Stimulated activated CD8-positive, alpha-beta memory T cell treated with anti-CD3 and anti-CD28 coated beads, Interleukin-2, amount 100 ng/mL, for 48 hours (primary cell): Measurements from ENCODE around the gene HCK.

Source experiments
- DNase-seq, 2 donors: peaks; one replicate each; pipeline ENCODE4 v3.0.0-alpha.2; 2020; ENCODE audit warnings: low read depth in 2 of 2

The HCK gene

GRCh38 chr20:32127347-32127746 lies 75.3 kb downstream of the HCK start:
- no peak for DNase-seq

GRCh38 chr20:32128167-32128566 lies 76.1 kb downstream of the HCK start:
- DNase-seq: no peak

GRCh38 chr20:32129863-32130262 lies 77.8 kb downstream of the HCK start:
- no peak for DNase-seq

DNA sequence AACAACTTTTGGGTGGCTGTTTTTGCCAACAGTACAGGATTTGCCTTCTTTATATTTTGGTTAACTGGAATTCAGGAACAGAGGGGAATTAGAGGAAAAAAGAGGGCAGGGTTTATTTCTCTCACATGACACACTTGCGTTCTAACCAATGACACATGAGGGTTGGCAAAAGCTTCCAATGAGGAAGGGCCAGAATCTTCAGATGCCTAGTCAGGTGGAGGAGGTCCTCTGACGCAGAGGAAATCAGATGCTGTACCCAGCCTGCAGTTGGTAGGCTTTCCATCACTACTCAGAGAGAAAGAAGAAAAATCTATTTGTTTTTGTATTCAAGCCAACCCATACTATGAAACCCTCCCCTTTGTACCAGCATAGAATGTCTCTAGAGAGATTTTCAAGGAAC lies 78.3 kb downstream of the HCK start:
- DNase-seq: no peak

GRCh38 chr20:32130965-32131364 lies 78.9 kb downstream of the HCK start:
- DNase-seq: no peak

DNA sequence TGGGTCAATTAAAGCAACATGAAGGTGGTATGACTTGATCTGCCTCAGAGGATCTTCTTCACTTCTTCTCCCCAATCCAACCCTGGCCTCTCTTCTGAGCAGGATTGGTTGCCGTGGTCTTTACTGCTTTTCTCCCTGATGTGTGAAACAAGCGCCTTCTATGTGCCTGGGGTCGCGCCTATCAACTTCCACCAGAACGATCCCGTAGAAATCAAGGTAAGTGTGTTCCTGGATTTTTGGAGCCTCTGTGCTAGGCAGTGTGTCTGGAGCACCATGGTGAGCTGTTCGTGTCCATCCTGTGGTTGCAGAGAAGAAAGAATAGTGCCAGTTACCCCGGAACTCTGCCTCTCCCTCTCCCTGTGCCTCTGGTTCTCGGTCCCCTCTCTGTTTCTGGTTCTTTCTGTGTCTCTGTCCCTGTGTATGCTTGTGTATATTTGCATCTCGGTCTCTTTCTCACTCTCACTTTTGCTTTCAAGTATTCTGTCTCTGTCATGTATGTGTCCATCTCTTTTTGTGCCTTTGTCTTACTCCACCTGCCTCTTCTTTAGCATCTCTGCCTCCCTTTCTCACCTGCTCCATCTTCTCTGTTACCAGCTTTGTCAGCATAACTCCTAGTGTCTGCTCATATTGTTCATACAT lies 81.0 kb downstream of the HCK start:
- DNase-seq: no peak

DNA sequence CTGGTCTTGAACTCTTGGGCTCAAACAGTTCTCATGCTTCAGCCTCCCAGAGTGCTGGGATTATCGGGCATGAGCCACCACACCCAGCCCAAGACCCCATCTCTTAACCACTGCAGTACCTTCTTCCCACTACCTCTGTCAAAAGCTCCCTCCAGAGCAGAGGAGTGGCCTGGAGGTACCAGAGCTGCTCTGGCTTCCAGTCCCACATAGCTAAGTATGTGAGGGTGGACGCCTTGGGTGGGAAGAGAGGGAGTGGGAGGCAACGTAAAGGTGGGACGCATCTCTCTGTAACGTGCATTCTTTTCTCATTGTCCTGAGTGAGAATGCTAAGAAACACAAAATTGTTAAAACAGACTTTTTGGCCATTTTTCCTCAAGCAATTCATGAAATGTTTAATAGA lies 82.0 kb downstream of the HCK start:
- DNase-seq: no peak

GRCh38 chr20:32135983-32136515 lies 84.0 kb downstream of the HCK start:
- DNase-seq: no peak

GRCh38 chr20:32138921-32139320 lies 86.9 kb downstream of the HCK start:
- DNase-seq: no peak

- DNase-seq: no peak
These were observed 87.9 kb downstream of the HCK start for GRCh38 chr20:32139947-32140346.

DNA sequence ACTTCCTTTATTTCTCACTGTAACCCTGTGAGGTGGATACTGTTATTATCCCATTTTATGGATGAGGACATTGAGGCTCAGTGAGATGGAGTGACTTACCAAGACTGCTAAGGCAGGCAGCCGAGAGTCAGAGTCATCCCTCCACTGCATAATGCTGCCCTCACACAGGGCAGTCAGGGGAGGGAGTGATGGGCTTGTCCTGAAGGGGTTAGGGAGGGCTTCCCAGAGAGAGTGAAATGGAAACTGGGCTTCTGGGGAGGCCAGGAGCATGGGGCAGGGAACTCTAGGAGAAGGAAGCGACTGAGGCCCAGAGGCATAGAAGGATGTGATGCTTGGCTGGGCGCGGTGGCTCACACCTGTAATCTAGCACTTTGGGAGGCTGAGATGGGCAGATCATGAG lies 88.6 kb downstream of the HCK start:
- no peak for DNase-seq

- no peak for DNase-seq
These were observed 89.5 kb downstream of the HCK start for GRCh38 chr20:32141465-32141980.

DNA sequence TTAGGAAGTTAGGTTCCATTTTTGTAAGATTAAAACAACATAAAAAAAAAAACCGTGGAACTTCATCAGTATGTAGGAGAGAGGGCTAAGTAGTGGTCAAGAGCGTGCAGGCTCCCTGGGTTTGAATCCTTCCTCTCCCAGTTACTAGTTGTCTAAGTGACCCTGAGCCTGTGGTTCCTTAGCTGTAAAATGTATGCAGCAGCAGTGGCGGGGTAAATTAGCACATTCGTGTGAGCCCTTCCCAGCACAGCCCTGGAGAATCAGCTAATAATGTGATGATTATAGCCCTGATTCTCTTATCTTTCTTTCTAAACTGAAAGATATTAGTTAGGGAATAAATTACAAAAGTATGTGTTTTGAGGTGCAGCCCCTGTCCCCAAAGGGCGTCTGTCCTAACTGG lies 90.0 kb downstream of the HCK start:
- DNase-seq: no peak

DNA sequence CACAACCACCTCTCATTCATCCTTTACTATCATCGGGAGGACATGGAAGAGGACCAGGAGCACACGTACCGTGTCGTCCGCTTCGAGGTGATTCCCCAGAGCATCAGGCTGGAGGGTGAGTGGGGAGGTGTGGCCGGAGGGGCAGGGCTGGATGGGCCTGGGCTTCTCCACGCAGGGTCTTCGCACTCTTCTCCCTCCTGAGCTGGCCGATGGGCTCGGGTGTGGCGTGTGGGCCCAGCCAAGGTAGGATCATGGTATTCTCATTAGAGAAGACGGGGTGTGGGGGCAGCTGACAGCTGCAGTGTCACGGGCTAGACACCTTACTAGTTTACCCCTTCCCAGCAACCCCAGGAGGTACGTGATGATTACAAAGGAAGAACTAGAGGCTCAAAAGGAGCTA lies 90.9 kb downstream of the HCK start:
- DNase-seq: no peak

DNA sequence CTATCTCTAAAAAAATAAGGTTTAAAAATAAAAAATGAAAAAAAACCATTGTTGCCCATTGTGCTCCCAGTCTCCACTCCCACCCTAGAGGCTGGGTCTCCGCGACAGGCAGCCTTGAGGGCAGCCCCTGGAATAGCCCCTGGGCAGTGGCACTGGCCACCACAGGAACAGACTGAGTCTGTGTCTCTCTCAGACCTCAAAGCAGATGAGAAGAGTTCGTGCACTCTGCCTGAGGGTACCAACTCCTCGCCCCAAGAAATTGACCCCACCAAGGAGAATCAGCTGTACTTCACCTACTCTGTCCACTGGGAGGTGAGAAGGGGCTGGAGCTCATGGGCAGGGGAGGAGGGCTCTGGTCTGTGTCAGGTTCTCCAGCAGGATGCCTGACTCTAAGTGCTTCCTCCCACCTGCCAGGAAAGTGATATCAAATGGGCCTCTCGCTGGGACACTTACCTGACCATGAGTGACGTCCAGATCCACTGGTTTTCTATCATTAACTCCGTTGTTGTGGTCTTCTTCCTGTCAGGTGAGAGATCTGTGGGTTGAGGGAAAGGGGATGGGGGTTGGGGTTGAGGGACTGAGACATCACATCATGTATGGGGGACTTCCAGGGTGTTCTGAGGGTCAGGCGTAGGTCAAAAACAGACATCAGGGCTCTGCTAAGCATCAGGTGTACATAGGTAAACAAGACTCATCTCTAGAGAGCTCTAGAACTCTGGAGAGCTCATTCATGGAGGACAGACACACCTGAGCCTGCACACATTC lies 93.0 kb downstream of the HCK start:
- no peak for DNase-seq

DNA sequence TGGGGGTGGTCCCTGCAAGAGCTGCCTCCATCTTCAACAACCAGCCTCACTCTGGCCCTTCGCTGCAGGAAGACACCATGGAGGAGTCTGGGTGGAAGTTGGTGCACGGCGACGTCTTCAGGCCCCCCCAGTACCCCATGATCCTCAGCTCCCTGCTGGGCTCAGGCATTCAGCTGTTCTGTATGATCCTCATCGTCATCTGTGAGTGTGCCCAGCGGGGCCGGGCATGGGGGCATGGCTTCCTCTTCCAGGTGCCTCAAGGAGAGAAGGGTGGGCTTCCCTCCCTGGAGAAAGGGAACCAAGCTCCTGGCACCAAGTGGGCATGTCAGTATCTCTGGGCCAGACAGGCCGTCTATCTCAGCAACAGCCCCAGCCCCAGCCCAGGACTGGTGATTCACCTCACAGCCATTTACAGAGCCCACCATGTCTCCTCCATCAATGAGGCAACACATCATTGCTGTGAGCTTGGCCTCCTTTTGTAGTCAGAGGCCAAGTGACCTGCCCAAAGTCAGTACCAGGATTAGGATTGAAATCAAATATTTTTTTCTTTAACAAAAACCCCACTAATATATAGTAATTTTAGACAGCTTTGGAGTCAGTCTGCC lies 97.6 kb downstream of the HCK start:
- no peak for DNase-seq

GRCh38 chr20:32150291-32150848 lies 98.3 kb downstream of the HCK start:
- DNase-seq: no peak
